Activated CD4-positive, alpha-beta T cell treated with anti-CD3 and anti-CD28 coated beads, Interleukin-2, amount 50 U/mL, for 1 hour (primary cell): ENCODE data around the gene IRF3.
"Not testable (repeated sequence)": the region's sequence is repeated elsewhere in the genome, so short reads cannot be mapped to it uniquely, and the experiment has no call there.

Experiments used
- DNase-seq: peaks from one replicate; pipeline ENCODE4 v3.0.0-alpha.2; 2020

Gene IRF3

DNA sequence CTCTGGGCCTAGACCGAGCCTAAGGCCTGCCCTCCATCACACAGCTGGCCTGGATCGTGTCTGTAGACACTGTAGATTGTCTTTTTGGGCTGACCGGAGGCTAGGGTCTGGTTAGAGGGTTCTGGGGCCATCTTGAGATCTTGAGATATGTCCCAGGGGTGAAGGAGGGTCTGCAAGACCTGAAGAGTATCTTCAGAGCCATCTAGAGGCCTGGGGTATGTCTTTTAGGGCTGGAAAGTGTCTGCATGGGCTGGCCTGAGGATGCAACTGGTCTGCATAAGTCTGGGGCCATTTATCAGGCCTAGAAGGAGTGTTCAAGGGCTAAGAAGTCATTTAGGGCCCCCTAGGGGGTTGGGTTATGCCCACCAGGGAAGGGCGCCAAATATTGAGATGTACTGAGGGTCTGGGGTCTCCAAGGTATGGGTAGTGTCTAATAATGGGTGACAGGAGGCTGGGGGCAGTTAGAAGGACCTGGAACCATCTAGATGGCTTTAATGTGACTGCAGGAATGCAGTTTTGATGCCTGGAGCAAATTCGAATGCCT, 23.1 kb downstream of the IRF3 start:
- DNase-seq, result no peak

GRCh38 chr19:49641688-49642491, 23.8 kb downstream of the IRF3 start, which contains the start of gene SCAF1:
TSS of gene SCAF1 (plus strand) at chr19:49642209. CDS start at chr19:49645027, 2,818 bp downstream.
- DNase-seq, result peak; percentile 98

DNA sequence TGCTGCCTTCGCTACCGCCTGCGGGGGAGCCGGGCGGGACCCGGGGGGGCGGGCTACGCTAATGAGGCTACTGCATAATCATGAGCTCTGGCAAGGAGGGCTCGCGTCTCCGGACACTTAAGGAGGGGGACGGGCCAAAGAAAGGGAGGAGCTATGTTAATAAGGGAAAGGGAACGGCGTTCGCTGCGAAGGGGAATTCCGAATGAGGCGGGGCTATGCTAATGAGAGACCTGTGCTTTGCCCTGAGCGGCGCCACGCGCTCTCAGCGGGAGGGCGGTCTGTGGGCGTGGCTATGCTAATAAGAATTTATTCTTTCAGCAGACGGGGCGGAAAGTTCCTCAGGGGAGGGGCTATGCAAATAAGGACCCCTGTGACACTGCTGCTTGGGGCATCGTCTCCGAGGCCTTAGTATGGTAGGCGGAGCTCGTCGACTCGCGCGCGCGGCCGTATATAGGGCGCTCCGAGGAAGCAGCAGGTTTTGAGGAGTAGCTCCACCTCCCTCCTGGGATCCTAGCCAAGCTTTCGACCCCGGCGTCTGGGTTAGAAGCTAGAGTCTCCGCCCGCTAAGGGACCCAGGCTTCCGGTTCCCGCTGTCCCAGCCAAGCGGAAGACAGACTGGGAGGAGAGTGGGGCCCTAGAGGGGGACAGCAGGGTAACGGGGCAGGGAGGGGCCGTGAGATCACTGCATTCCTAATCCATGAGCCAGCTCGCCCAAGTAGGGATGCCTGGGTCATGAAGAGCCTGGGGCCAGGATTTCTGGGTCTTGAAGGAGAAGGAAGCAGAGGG, 25.4 kb downstream of the IRF3 start, which contains the start of gene RRAS:
TSS of gene RRAS (minus strand) at position 31 of the 786 bp plus-strand sequence. CDS start 45 bp downstream, outside the sequence.
- DNase-seq, result peak; percentile 99

GRCh38 chr19:49639401-49640112, 26.1 kb downstream of the IRF3 start:
- DNase-seq, result no peak

DNA sequence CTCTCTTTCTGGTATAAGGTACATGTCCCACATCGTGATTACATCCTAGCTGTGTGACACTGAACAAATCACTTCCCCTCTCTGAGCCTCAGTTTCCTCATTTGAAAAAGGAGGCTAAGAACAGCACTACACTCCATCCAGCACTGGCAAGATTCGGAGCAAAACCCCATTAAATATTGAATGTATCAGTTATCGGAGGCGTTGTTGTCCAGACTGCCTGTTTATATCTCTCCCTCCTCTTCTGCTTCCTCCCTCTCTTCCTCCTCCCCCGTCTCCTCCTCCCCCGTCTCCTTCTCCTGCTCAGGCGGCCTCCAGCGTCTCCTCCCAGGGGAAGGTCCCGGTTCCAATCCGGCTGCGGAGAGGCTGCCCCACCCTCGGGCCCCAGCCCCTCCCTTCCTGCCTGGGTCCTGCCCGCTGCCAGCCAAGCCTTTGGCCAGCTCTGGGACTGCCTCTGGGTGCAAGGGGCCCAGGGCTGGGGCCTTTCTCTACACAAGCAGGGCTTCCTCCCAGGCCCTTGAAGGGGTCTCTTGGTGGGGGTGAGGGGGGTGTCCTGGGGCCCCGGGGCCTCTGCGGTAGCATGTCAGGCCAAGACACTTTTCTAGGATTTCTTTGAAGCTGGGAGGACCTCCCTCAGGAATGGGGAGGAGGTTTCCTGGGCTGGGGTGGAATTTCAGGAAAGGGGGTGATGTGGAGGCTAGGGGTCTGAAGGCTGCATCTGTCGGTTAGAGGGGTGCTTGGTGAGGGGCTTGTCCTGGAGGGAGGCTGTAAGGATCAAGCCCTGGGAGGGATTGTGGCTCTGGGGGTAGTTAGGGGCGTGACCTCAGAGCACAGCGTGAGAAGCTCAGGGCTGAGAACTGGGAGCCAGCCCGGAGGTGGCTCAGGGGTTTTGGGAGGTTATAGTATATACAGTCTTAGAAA, 27.6 kb downstream of the IRF3 start:
- DNase-seq, result no peak

DNA sequence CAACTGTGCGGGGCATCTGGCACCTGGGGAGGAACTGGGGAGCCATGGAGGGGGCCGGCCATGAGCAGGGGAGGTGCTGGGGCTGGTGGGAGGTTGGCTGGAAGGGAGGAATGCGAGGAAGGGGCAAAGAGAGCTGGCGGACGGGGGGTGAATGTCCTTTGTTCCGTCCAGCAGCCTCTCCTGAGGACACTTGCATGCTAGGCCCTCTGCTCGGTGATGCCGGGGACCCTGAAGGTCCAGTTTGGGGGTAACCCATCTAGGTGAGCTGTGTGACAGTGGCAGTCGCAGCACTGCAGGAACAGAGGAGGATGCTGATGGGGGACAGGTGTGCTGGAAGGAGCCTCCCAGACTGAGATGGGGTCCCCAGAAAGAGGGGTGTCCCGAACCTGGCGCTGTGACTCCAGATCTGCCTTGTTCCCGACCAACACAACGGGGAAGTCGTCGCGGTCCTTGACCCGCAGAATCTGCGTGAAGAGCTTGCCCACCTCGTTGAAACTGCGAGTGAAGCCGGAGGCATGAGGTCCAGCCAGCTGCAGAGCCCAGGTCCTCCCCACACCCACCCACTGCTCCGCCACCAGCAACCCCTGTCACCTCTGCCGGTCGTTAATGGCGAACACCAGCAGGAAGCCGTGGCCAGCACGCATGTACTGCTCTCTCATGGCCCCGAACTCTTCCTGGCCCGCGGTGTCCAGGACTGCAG, 29.3 kb downstream of the IRF3 start:
- no peak for DNase-seq

DNA sequence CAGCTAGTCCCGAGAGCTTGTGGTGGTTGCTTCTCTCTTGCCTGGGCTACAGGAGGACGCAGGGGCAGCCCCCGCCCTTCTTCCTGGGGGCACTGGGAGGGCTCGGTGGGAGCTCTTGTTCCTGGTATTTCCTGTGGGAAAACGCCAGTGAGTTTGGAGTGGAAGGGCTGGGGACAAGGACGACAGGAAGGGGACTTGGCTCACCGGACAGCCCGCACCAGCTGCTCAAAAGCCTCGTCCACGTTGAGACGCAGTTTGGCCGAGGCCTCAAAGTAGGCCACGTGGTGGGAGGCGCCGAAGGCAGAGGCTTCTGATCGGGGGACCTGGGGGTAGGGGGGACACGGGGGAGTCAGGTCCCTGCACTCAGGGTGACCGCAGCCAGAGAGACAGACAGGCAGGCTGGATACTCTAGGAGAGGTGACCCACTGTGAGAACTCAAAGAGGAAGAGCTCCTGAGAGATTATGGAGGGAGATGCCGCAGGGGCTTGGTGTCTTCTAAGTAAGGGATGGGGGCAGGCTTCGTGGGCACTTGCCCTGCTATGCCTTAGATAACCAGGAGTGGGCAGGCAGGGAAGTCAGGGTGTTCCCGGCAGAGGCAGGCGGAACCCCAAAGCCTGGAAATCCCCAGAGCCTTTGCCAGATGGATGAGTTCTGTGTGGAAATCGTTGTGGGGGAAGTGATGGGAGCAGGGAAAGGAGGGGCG, 30.0 kb downstream of the IRF3 start:
- DNase-seq, result no peak

DNA sequence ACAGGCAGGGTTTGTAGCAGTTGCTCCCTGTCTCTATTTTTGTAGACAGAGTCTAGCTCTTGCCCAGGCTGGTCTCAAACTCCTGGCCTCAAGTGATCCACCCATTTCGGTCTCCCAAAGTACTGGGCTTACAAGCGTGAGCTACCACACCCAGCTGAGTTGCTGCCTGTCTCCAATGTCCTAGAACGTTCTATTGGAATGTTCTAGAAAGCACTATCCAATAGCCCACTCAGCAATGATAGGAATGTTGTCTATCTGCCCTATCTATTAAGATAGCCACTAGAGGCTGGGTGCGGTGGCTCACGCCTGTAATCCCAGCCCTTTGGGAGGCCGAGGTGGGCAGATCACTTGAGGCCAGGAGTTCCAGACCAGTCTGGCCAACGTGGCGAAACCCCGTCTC, 32.4 kb downstream of the IRF3 start:
- not testable (repeated sequence) for DNase-seq

GRCh38 chr19:49632576-49632975, 33.1 kb downstream of the IRF3 start:
- DNase-seq, result no peak

- DNase-seq, result no peak
These were observed 34.0 kb downstream of the IRF3 start for GRCh38 chr19:49631610-49632192.

GRCh38 chr19:49631014-49631588, 34.6 kb downstream of the IRF3 start:
- DNase-seq, result no peak

DNA sequence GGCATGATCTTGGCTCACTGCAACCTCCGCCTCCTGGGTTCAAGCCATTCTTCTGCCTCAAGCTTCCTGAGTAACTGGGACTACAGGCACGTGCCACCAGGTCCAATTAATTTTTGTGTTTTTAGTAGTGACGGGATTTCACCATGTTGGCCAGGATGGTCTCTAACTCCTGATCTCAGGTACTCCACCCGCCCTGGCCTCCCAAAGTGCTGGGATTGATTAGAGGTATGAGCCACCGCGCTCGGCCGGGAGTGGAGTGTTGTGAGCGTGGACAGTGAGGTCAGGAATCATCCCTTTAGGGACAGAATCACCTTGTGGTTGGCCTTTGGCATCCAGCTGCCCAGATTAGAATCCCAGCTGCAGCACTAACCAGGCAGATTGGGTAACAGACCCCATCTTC, 36.0 kb downstream of the IRF3 start:
- no peak for DNase-seq

GRCh38 chr19:49626226-49626625, 39.4 kb downstream of the IRF3 start:
- DNase-seq, result no peak

DNA sequence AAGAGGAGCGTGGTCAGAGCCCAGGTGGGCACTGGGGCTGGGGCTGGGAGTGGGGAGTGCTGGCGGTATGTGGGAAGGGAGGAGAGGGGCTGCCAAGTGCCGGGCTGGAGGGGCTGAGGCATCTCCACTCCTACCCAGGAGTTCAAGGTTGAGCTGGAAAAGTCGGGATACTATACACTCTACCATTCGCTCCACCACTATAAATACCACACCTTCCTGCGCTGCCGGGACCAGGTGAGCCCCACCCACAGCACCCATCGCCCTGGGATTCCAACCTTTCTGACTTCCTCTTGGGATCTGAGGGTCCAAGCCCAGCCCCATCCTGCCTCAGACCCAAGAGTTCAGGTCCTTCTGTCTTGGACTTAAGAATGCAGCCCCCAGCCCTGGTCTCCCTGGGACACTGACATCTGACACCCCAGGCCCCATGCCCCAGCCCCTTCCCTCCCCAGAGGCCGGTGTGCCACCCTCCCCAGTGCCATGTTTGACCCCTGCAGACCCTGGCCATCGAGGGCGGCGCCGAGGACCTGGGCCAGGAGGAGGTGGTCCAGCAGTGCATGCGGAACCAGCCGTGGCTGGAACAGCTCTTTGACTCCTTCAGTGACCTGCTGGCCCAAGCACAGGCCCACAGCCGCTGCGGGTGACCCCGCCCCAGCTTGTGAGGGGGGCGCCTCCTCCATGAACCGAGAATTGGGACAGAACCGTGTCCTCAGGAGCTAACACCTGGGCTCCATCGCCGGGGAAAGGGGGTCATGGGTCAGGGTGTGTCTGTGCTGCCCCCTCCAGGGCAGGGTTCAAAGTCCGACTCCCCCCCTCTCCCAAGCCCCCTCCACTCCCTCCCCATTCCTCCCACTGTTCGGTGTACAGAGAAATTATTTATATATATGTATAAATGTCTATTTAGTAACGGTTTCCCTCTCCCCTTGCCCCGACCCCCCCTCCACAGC, 40.4 kb downstream of the IRF3 start:
- DNase-seq, result no peak

DNA sequence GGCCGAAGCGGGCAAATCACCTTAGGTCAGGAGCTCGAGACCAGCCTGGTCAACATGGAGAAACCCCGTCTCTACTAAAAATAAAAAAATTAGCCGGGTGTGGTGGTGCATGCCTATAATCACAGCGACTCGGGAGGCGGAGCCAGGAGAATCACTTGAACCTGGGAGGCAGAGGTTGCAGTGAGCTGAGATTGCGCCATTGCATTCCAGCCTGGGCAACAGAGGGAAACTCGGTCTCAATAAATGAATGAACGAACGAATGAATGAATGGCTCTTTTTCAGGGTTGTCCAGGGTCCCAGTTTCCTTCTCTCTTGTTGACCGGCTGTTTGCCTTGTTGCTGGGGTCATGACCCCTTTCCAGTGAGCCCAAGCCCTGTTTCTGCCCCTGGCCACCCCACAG, 47.8 kb downstream of the IRF3 start:
- DNase-seq, result not testable (repeated sequence)

- DNase-seq, result no peak
These were observed 48.7 kb downstream of the IRF3 start for GRCh38 chr19:49616945-49617344.

DNA sequence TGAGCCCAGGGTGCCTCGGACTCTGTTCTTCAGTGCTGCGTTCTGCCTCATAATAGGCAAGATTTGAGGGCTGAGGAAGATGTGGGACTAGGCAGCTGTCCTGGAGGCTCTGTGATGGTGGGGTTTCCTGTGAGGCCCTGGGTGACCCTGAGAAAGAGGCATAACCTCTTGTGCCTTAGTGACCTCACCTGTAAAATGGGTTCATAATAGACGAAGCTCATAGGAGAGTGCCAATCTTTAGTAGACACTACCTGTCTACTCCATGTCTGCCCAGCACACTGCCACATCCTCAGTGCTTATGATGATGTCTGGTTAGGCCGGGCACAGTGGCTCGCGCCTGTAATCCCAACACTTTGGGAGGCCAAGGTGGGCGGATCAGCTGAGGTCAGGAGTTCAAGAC, 49.1 kb downstream of the IRF3 start:
- DNase-seq, result no peak

- no peak for DNase-seq
These were observed 49.8 kb downstream of the IRF3 start for GRCh38 chr19:49615861-49616260.
